IPS-18a (cell line): ENCODE results near the gene CYP4F2.
"Not testable (repeated sequence)": the region's sequence is repeated elsewhere in the genome, so short reads cannot be mapped to it uniquely, and the experiment has no call there.

Experiments
- H3K27ac ChIP-seq: one replicate; pipeline ENCODE4 v1.5.1; 2013; ENCODE audit warnings: low read length
- H3K27me3 ChIP-seq: one replicate; pipeline ENCODE4 v1.6.1; 2013; ENCODE audit warnings: mild to moderate bottlenecking, low read length; ENCODE audit not compliant: control insufficient read depth, insufficient read depth
- H3K36me3 ChIP-seq: one replicate; pipeline ENCODE4 v1.6.1; 2013; ENCODE audit warnings: low read depth, low read length; ENCODE audit not compliant: control insufficient read depth
- H3K4me1 ChIP-seq: one replicate; pipeline ENCODE4 v1.6.1; 2013; ENCODE audit warnings: low read depth, low read length; ENCODE audit not compliant: control insufficient read depth
- H3K4me3 ChIP-seq: one replicate; pipeline ENCODE4 v1.5.1; 2013; ENCODE audit warnings: low read length
- H3K9ac ChIP-seq: one replicate; pipeline ENCODE4 v1.6.1; 2013; ENCODE audit warnings: mild to moderate bottlenecking, low read length, moderate library complexity
- H3K9me3 ChIP-seq: one replicate; pipeline ENCODE4 v1.6.1; 2013; ENCODE audit warnings: low read depth, low read length; ENCODE audit not compliant: control insufficient read depth

Gene CYP4F2

GRCh38 chr19:15873771-15874170 is 24.1 kb downstream of the CYP4F2 start:
- not testable (repeated sequence) for H3K36me3 ChIP-seq, H3K4me3 ChIP-seq, H3K4me1 ChIP-seq, H3K27ac ChIP-seq, H3K27me3 ChIP-seq, H3K9ac ChIP-seq
- H3K9me3 ChIP-seq, result peaks cover 47% of the 10 kb centered on the region

GRCh38 chr19:15871570-15871969 is 26.3 kb downstream of the CYP4F2 start:
- peaks cover 42% of the 10 kb centered on the region for H3K9me3 ChIP-seq
- no peak overlapping the region for H3K27ac ChIP-seq
- no peaks in the 10 kb centered on the region for H3K27me3 ChIP-seq
- no peak overlapping the region for H3K4me3 ChIP-seq
- H3K4me1 ChIP-seq, result no peaks in the 10 kb centered on the region
- H3K36me3 ChIP-seq, result no peaks in the 10 kb centered on the region
- no peak overlapping the region for H3K9ac ChIP-seq

GRCh38 chr19:15869873-15870272 is 28.0 kb downstream of the CYP4F2 start:
- no peaks in the 10 kb centered on the region for H3K27me3 ChIP-seq
- H3K9me3 ChIP-seq, result peaks cover 42% of the 10 kb centered on the region
- H3K9ac ChIP-seq, result no peak overlapping the region
- H3K4me1 ChIP-seq, result no peaks in the 10 kb centered on the region
- H3K27ac ChIP-seq, result no peak overlapping the region
- H3K4me3 ChIP-seq, result no peak overlapping the region
- H3K36me3 ChIP-seq, result no peaks in the 10 kb centered on the region

GRCh38 chr19:15869109-15869555 is 28.7 kb downstream of the CYP4F2 start:
- H3K9ac ChIP-seq, result no peak overlapping the region
- no peak overlapping the region for H3K4me3 ChIP-seq
- no peak overlapping the region for H3K27ac ChIP-seq
- no peaks in the 10 kb centered on the region for H3K4me1 ChIP-seq
- peaks cover 40% of the 10 kb centered on the region for H3K9me3 ChIP-seq
- H3K27me3 ChIP-seq, result no peaks in the 10 kb centered on the region
- H3K36me3 ChIP-seq, result no peaks in the 10 kb centered on the region

- H3K9me3 ChIP-seq, result peaks cover 42% of the 10 kb centered on the region
- no peak overlapping the region for H3K4me3 ChIP-seq
- H3K9ac ChIP-seq, result no peak overlapping the region
- no peaks in the 10 kb centered on the region for H3K36me3 ChIP-seq
- H3K27me3 ChIP-seq, result no peaks in the 10 kb centered on the region
- H3K27ac ChIP-seq, result no peak overlapping the region
- H3K4me1 ChIP-seq, result no peaks in the 10 kb centered on the region
Observed at GRCh38 chr19:15866636-15867035, 31.2 kb downstream of the CYP4F2 start.

GRCh38 chr19:15864824-15865223 is 33.0 kb downstream of the CYP4F2 start:
- Histone ChIP-seq H3K27me3 (no peaks in the 10 kb centered on the region), H3K4me3 (no peak overlapping the region), H3K4me1 (no peaks in the 10 kb centered on the region), H3K27ac (no peak overlapping the region), H3K36me3 (no peaks in the 10 kb centered on the region), H3K9ac (no peak overlapping the region), H3K9me3 (peaks cover 53% of the 10 kb centered on the region)

- Histone ChIP-seq H3K27ac (no peak overlapping the region), H3K36me3 (no peaks in the 10 kb centered on the region), H3K9me3 (peaks cover 52% of the 10 kb centered on the region), H3K4me3 (no peak overlapping the region), H3K4me1 (no peaks in the 10 kb centered on the region), H3K9ac (no peak overlapping the region), H3K27me3 (no peaks in the 10 kb centered on the region)
Observed at GRCh38 chr19:15863272-15863671, 34.6 kb downstream of the CYP4F2 start.

GRCh38 chr19:15862444-15862843 is 35.4 kb downstream of the CYP4F2 start:
- H3K4me3 ChIP-seq, result no peak overlapping the region
- H3K36me3 ChIP-seq, result no peaks in the 10 kb centered on the region
- H3K9ac ChIP-seq, result no peak overlapping the region
- H3K4me1 ChIP-seq, result no peaks in the 10 kb centered on the region
- no peak overlapping the region for H3K27ac ChIP-seq
- H3K27me3 ChIP-seq, result no peaks in the 10 kb centered on the region
- peaks cover 56% of the 10 kb centered on the region for H3K9me3 ChIP-seq

GRCh38 chr19:15860522-15860921 is 37.4 kb downstream of the CYP4F2 start:
- no peaks in the 10 kb centered on the region for H3K27me3 ChIP-seq
- H3K4me3 ChIP-seq, result no peak overlapping the region
- no peak overlapping the region for H3K9ac ChIP-seq
- H3K9me3 ChIP-seq, result peaks cover 55% of the 10 kb centered on the region
- H3K4me1 ChIP-seq, result no peaks in the 10 kb centered on the region
- H3K36me3 ChIP-seq, result no peaks in the 10 kb centered on the region
- no peak overlapping the region for H3K27ac ChIP-seq

- H3K27ac ChIP-seq, result no peak overlapping the region
- H3K4me1 ChIP-seq, result no peaks in the 10 kb centered on the region
- H3K9ac ChIP-seq, result no peak overlapping the region
- H3K9me3 ChIP-seq, result peaks cover 46% of the 10 kb centered on the region
- H3K4me3 ChIP-seq, result no peak overlapping the region
- no peaks in the 10 kb centered on the region for H3K36me3 ChIP-seq
- H3K27me3 ChIP-seq, result no peaks in the 10 kb centered on the region
Observed at GRCh38 chr19:15859187-15859586, 38.7 kb downstream of the CYP4F2 start.

- H3K27ac ChIP-seq, result no peak overlapping the region
- no peaks in the 10 kb centered on the region for H3K36me3 ChIP-seq
- no peaks in the 10 kb centered on the region for H3K27me3 ChIP-seq
- H3K4me1 ChIP-seq, result no peaks in the 10 kb centered on the region
- peaks cover 57% of the 10 kb centered on the region for H3K9me3 ChIP-seq
- no peak overlapping the region for H3K9ac ChIP-seq
- H3K4me3 ChIP-seq, result no peak overlapping the region
Observed at GRCh38 chr19:15850385-15850784, 47.5 kb downstream of the CYP4F2 start.

GRCh38 chr19:15846923-15847322 is 51.0 kb downstream of the CYP4F2 start:
- H3K9ac ChIP-seq, result no peak overlapping the region
- no peak overlapping the region for H3K4me3 ChIP-seq
- no peaks in the 10 kb centered on the region for H3K27me3 ChIP-seq
- H3K36me3 ChIP-seq, result no peaks in the 10 kb centered on the region
- H3K4me1 ChIP-seq, result no peaks in the 10 kb centered on the region
- no peak overlapping the region for H3K27ac ChIP-seq
- peaks cover 59% of the 10 kb centered on the region for H3K9me3 ChIP-seq
